Liver (tissue), 9 donors: ENCODE measurements around the gene LPXN. TPM values are rescaled to one million over a fixed set of nuclear protein-coding genes. Genes with fewer than 3 reads are reported as not detected.
A peak's percentile ranks its signal among the peaks of the same experiment; 100 is the strongest.

Source experiments
- DNase-seq: peaks from one replicate; pipeline ENCODE4 v3.0.0-alpha.2; 2017; ENCODE audit warnings: low spot score
- H3K27ac ChIP-seq, 2 donors: one replicate each; pipeline ENCODE4 v1.7.0; 2013; ENCODE audit warnings: inconsistent platforms in 2 of 2, low read length in 2 of 2, control low read depth in 1 of 2, low read depth in 1 of 2, mild to moderate bottlenecking in 1 of 2
- H3K27me3 ChIP-seq, 4 donors: one replicate each; pipeline versions ENCODE4 v1.6.1 to v1.7.0; 2013; ENCODE audit warnings: low read length in 3 of 4, inconsistent platforms in 1 of 4, mild to moderate bottlenecking in 1 of 4, moderate library complexity in 1 of 4; ENCODE audit not compliant: control insufficient read depth in 4 of 4, insufficient read depth in 4 of 4
- H3K36me3 ChIP-seq, 4 donors: one replicate each; pipeline versions ENCODE4 v1.6.1 to v1.7.0; 2013; ENCODE audit warnings: low read length in 3 of 4, mild to moderate bottlenecking in 3 of 4, low read depth in 1 of 4, moderate library complexity in 1 of 4; ENCODE audit not compliant: control insufficient read depth in 4 of 4, insufficient read depth in 3 of 4
- H3K4me1 ChIP-seq, 4 donors: one replicate each; pipeline versions ENCODE4 v1.6.1 to v1.7.0; 2013; ENCODE audit warnings: low read length in 3 of 4, mild to moderate bottlenecking in 3 of 4, moderate library complexity in 1 of 4; ENCODE audit not compliant: control insufficient read depth in 4 of 4, insufficient read depth in 4 of 4
- H3K4me3 ChIP-seq, 3 donors: one replicate each; pipeline versions ENCODE4 v1.6.1 to v1.7.0; 2013; ENCODE audit warnings: low read length in 3 of 3, control low read depth in 1 of 3, low read depth in 1 of 3, mild to moderate bottlenecking in 1 of 3
- H3K9ac ChIP-seq, 2 donors: one replicate each; pipeline ENCODE4 v1.7.0; 2013; ENCODE audit warnings: low read length in 2 of 2, mild to moderate bottlenecking in 2 of 2, moderate library complexity in 2 of 2, control low read depth in 1 of 2, low read depth in 1 of 2
- H3K9me3 ChIP-seq, 4 donors: one replicate each; pipeline versions ENCODE4 v1.6.1 to v1.7.0; 2013; ENCODE audit warnings: low read length in 3 of 4; ENCODE audit not compliant: control insufficient read depth in 4 of 4
- ATF3 ChIP-seq: IDR thresholded peaks from 2 replicates; pipeline ENCODE4 v1.6.1; 2016; ENCODE audit warnings: antibody characterized with exemption
- CTCF ChIP-seq: fragments of 150-350 bp; IDR thresholded peaks from 2 replicates; pipeline ENCODE4 v1.5.1; 2017; ENCODE audit warnings: improper control_type of control experiment, low read depth, low read length; ENCODE audit not compliant: missing input control
- EGR1 ChIP-seq, 2 donors: IDR thresholded peaks; 2 replicates each; pipeline ENCODE4 v1.6.1; 2016 to 2018; ENCODE audit warnings: antibody characterized with exemption in 2 of 2, low read depth in 2 of 2
- FOXA1 ChIP-seq: IDR thresholded peaks from 2 replicates; pipeline ENCODE4 v1.6.1; 2016; ENCODE audit warnings: antibody characterized with exemption
- FOXA2 ChIP-seq: IDR thresholded peaks from 2 replicates; pipeline ENCODE4 v1.6.1; 2016; ENCODE audit warnings: antibody characterized with exemption
- GABPA ChIP-seq, 2 donors: IDR thresholded peaks in 1 of 2; conservative IDR thresholded peaks in 1 of 2; 2 replicates each; pipeline ENCODE4 v1.6.1; 2016; ENCODE audit warnings: antibody characterized with exemption in 2 of 2, mild to moderate bottlenecking in 1 of 2, moderate library complexity in 1 of 2
- HNF4A ChIP-seq, 2 donors: conservative IDR thresholded peaks; 2 replicates each; pipeline ENCODE4 v1.6.1; 2016; ENCODE audit warnings: antibody characterized with exemption in 2 of 2, mild to moderate bottlenecking in 2 of 2
- HNF4G ChIP-seq: IDR thresholded peaks from 2 replicates; pipeline ENCODE4 v1.6.1; 2016; ENCODE audit warnings: antibody characterized with exemption
- JUND ChIP-seq, 2 donors: IDR thresholded peaks; 2 replicates each; pipeline ENCODE4 v1.6.1; 2016; ENCODE audit warnings: antibody characterized with exemption in 2 of 2
- MAX ChIP-seq: IDR thresholded peaks from 2 replicates; pipeline ENCODE4 v1.6.1; 2016; ENCODE audit warnings: antibody characterized with exemption
- RAD21 ChIP-seq, 2 donors: IDR thresholded peaks; 2 replicates each; pipeline ENCODE4 v1.6.1; 2016; ENCODE audit warnings: antibody characterized with exemption in 2 of 2, mild to moderate bottlenecking in 2 of 2
- RXRA ChIP-seq, 2 donors: IDR thresholded peaks; 2 replicates each; pipeline ENCODE4 v1.6.1; 2017 to 2018; ENCODE audit warnings: antibody characterized with exemption in 2 of 2, mild to moderate bottlenecking in 1 of 2
- SP1 ChIP-seq: IDR thresholded peaks from 2 replicates; pipeline ENCODE4 v1.6.1; 2018; ENCODE audit warnings: antibody characterized with exemption, mild to moderate bottlenecking
- TAF1 ChIP-seq: conservative IDR thresholded peaks from 2 replicates; pipeline ENCODE4 v1.6.1; 2016; ENCODE audit warnings: antibody characterized with exemption, mild to moderate bottlenecking
- YY1 ChIP-seq: IDR thresholded peaks from 2 replicates; pipeline ENCODE4 v1.6.1; 2016; ENCODE audit warnings: antibody characterized with exemption, mild to moderate bottlenecking
- WGBS: extraction: QIAGEN DNeasy Blood & Tissue Kit; methylation state at CpG from one replicate; pipeline ENCODE4 v1.1.7; 2013; 5-methylcytosine and 5-hydroxymethylcytosine counted together
- polyA plus RNA-seq, 2 donors: library from polyadenylated mRNA; stranded (reverse) in 1 of 2; unstranded in 1 of 2; fragments of 200-250 nt in 1 of 2; fragments of >200 nt in 1 of 2; fragmentation: Nextera tagmentation in 1 of 2; extraction: Ambion mirVana in 1 of 2; gene quantifications; one replicate each; pipeline versions ENCODE4 v1.2.1 to v1.2.3, GENCODE V29; 2013 to 2015
- total RNA-seq, 2 donors: library from RNA; depleted of rRNA; stranded (reverse); fragments of >200 nt; gene quantifications; one replicate each; pipeline ENCODE4 v1.2.3, GENCODE V29; 2014
- TF ChIP-seq, protein P1 (sequence below): IDR thresholded peaks from 2 replicates; pipeline ENCODE4 v1.6.1; 2016; ENCODE audit warnings: antibody characterized with exemption, mild to moderate bottlenecking
- TF ChIP-seq, protein P2 (sequence below): IDR thresholded peaks from 2 replicates; pipeline ENCODE4 v1.6.1; 2016; ENCODE audit warnings: antibody characterized with exemption
- donor health status: healthy.
- donor health status: healthy.
- donor health status: healthy.
- donor health status: healthy.
- donor health status: healthy.

LPXN gene
- total and polyA plus RNA-seq, 4 donors = 3.7 to 6.2 (median 4.7) TPM

DNA sequence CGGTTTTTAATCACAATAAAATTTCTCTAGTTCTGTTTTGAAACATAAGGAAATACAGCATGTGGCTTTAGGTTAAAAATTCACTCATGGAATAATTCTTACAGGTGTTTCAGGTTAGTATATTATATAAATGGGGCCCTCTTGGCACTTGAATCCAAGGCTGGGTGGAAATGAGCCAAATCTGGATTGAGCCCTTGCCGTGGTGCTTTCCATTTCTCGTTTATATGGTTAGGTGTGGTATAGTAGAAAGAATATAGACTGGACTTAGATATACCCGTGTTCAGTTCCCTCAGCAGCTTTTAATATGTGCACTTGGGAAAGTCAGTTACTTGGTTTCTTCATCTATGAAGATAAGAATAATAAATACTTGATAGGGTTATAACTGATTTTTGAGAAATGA lies 19.2 kb upstream of the LPXN start (continued):
- no peak for TF ChIP-seq CTCF

DNA sequence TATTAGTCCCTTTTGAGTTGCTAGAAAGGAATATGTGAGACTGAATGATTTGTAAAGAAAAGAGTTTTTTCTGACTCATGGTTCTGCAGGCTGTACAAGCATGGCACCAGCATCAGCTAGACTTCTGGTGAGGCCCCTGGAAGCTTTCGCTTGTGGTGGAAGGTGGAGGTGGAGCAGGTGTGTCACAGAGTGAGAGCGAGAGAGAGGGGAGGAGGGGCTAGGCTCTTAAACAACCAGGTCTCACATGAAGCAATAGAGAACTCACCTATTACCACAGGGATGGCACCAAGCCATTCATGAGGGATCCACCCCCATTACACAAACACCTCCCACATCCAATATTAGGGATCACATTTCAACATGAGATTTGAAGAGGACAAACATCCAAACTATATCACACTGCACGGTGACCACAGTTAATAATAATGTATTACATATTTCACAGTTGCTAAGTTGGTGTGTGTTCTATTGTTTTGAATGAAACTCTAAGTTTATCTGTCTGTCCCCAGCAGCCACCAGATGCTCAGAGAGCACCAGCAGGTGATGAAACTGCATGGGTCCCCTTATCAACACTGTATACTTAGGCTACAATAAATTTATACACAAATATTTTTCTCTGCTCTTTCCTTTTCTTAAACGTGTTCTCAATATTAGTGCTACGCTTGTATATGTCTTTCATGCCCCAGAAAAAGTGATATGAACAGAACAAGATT lies 17.3 kb upstream of the LPXN start:
- H3K4me3 ChIP-seq = no peak overlapping the region
- WGBS = 63% methylated on average over 5 of the region's 5 CpGs
- H3K9ac ChIP-seq = no peak overlapping the region
- H3K4me1 ChIP-seq = peaks cover 4 to 22% (median 18%) of the 10 kb centered on the region in 4 donors
- H3K27ac ChIP-seq = peak overlapping the region in 1 of 2 donors; percentile 19
- no peaks in the 10 kb centered on the region for H3K9me3 ChIP-seq
- H3K27me3 ChIP-seq = no peaks in the 10 kb centered on the region
- TF ChIP-seq ATF3 (peak; percentile 18), EGR1 (IDR thresholded peaks at IDR 0.05; ENCODE audit: low read depth in 2 of 2) (no peak), SP1 (peak; percentile 31), HNF4A (conservative IDR thresholded peaks at IDR 0.05) (peak; percentile 25 to 41)
- TF ChIP-seq, protein P1, sequence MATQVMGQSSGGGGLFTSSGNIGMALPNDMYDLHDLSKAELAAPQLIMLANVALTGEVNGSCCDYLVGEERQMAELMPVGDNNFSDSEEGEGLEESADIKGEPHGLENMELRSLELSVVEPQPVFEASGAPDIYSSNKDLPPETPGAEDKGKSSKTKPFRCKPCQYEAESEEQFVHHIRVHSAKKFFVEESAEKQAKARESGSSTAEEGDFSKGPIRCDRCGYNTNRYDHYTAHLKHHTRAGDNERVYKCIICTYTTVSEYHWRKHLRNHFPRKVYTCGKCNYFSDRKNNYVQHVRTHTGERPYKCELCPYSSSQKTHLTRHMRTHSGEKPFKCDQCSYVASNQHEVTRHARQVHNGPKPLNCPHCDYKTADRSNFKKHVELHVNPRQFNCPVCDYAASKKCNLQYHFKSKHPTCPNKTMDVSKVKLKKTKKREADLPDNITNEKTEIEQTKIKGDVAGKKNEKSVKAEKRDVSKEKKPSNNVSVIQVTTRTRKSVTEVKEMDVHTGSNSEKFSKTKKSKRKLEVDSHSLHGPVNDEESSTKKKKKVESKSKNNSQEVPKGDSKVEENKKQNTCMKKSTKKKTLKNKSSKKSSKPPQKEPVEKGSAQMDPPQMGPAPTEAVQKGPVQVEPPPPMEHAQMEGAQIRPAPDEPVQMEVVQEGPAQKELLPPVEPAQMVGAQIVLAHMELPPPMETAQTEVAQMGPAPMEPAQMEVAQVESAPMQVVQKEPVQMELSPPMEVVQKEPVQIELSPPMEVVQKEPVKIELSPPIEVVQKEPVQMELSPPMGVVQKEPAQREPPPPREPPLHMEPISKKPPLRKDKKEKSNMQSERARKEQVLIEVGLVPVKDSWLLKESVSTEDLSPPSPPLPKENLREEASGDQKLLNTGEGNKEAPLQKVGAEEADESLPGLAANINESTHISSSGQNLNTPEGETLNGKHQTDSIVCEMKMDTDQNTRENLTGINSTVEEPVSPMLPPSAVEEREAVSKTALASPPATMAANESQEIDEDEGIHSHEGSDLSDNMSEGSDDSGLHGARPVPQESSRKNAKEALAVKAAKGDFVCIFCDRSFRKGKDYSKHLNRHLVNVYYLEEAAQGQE = no peak
- no peak for DNase-seq
- H3K36me3 ChIP-seq = peaks cover 0 to 4% (median 0%) of the 10 kb centered on the region in 4 donors

DNA sequence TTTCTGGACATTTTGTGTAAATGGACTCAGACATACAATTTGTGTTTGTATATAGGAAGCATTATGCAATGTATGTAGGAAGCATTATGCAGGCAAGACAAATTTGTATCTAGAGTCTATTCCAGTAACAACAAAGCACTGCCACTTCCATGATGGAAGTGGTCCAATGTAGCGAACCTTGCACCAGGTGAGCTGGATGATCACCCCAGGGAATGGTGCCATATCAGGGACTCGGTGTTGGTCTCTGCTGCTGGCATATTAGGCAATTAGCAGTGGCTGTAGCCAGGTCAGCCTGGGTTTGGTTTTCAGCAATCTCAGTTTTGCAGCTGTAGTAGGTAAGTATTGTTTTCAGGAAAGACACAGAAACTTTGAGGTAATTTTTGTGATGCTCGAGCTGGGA lies 16.0 kb upstream of the LPXN start:
- 49% methylated on average over 3 of the region's 3 CpGs for WGBS
- Histone ChIP-seq H3K9me3 (no peaks in the 10 kb centered on the region), H3K9ac (no peak overlapping the region), H3K27me3 (no peaks in the 10 kb centered on the region), H3K4me1 (peaks cover 4 to 22% (median 18%) of the 10 kb centered on the region in 4 donors), H3K4me3 (no peak overlapping the region), H3K36me3 (peaks cover 0 to 4% (median 0%) of the 10 kb centered on the region in 4 donors), H3K27ac (peak overlapping the region in 1 of 2 donors; percentile 19)
- DNase-seq = no peak
- TF ChIP-seq SP1 = peak; percentile 67
- peak in 1 of 2 donors; percentile 42 for TF ChIP-seq JUND (IDR thresholded peaks at IDR 0.05)
- peak; percentile 72 for TF ChIP-seq YY1
- TF ChIP-seq FOXA1 = no peak
- TF ChIP-seq MAX = peak; percentile 61
- TF ChIP-seq RXRA (IDR thresholded peaks at IDR 0.05) = peak; percentile 62 to 71
- TF ChIP-seq FOXA2 = peak; percentile 13
- TF ChIP-seq GABPA (IDR thresholded peaks at IDR 0.05 in 1 of 2, conservative IDR thresholded peaks at IDR 0.05 in 1 of 2) = peak in 1 of 2 donors; percentile 49
- TF ChIP-seq, protein P1 = no peak
- TF ChIP-seq ATF3 = no peak
- TF ChIP-seq, protein P2, sequence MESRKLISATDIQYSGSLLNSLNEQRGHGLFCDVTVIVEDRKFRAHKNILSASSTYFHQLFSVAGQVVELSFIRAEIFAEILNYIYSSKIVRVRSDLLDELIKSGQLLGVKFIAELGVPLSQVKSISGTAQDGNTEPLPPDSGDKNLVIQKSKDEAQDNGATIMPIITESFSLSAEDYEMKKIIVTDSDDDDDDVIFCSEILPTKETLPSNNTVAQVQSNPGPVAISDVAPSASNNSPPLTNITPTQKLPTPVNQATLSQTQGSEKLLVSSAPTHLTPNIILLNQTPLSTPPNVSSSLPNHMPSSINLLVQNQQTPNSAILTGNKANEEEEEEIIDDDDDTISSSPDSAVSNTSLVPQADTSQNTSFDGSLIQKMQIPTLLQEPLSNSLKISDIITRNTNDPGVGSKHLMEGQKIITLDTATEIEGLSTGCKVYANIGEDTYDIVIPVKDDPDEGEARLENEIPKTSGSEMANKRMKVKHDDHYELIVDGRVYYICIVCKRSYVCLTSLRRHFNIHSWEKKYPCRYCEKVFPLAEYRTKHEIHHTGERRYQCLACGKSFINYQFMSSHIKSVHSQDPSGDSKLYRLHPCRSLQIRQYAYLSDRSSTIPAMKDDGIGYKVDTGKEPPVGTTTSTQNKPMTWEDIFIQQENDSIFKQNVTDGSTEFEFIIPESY = peak; percentile 49
- TF ChIP-seq TAF1 = no peak
- peak in 1 of 2 donors; percentile 28 for TF ChIP-seq RAD21 (IDR thresholded peaks at IDR 0.05)
- peak; percentile 63 for TF ChIP-seq HNF4G
- TF ChIP-seq HNF4A (conservative IDR thresholded peaks at IDR 0.05) = peak; percentile 85 to 88
